ENCODE data around the gene THSD4. TPM values are rescaled to one million over a fixed set of nuclear protein-coding genes. Genes with fewer than 3 reads are reported as not detected.

THSD4 gene
- polyA plus RNA-seq, 1 donor from 2014 or later = 0.46 TPM

- no peak for TF ChIP-seq MXI1 (conservative IDR thresholded peaks at IDR 0.05; ENCODE audit: poor library complexity, severe bottlenecking)
- TF ChIP-seq TAF1 (IDR thresholded peaks at IDR 0.05; ENCODE audit: low read depth) = no peak
- no peak for TF ChIP-seq CTCF (IDR thresholded peaks at IDR 0.05; ENCODE audit: poor library complexity, severe bottlenecking)
- TF ChIP-seq POLR2AphosphoS5 (IDR thresholded peaks at IDR 0.05) = no peak
- TF ChIP-seq EP300 (conservative IDR thresholded peaks at IDR 0.05; ENCODE audit: poor library complexity, severe bottlenecking) = no peak
- TF ChIP-seq RAD21 (conservative IDR thresholded peaks at IDR 0.05) = no peak
- TF ChIP-seq REST (IDR thresholded peaks at IDR 0.05; ENCODE audit: borderline replicate concordance) = no peak
- TF ChIP-seq EZH2 (IDR thresholded peaks at IDR 0.05; ENCODE audit: borderline replicate concordance, insufficient read depth, low read length, poor library complexity, severe bottlenecking) = no peak
- no peak for TF ChIP-seq SMC3 (conservative IDR thresholded peaks at IDR 0.05; ENCODE audit: poor library complexity)
- H3K27me3 ChIP-seq (ENCODE audit: insufficient read depth, low read depth, low read length) = no peaks in the 10 kb centered on the region
- H3K27ac ChIP-seq (ENCODE audit: low read length) = no peak overlapping the region
- H2AFZ ChIP-seq (ENCODE audit: low read depth, low read length) = no peak overlapping the region
- H3K9ac ChIP-seq (ENCODE audit: low read length) = no peak overlapping the region
- no peaks in the 10 kb centered on the region for H3F3A ChIP-seq (ENCODE audit: insufficient read depth, low read length, poor library complexity, severe bottlenecking)
- no peaks in the 10 kb centered on the region for H3K36me3 ChIP-seq (ENCODE audit: insufficient read depth, low read length)
- H3K9me3 ChIP-seq (ENCODE audit: low read length) = no peaks in the 10 kb centered on the region
- no peak overlapping the region for H3K4me2 ChIP-seq (ENCODE audit: low read length)
- H3K9me2 ChIP-seq (ENCODE audit: insufficient read depth, low read length) = no peaks in the 10 kb centered on the region
- H3K4me3 ChIP-seq (ENCODE audit: low read length) = no peak overlapping the region
- H3K79me2 ChIP-seq (replicated peaks; ENCODE audit: insufficient read depth, low read length) = no peaks in the 10 kb centered on the region
- no peaks in the 10 kb centered on the region for H4K20me1 ChIP-seq (ENCODE audit: insufficient read depth)
Observed at GRCh38 chr15:71338827-71339542, 223.7 kb downstream of the THSD4 start.

GRCh38 chr15:71341811-71342550 lies 226.7 kb downstream of the THSD4 start:
- Histone ChIP-seq H3F3A (ENCODE audit: insufficient read depth, low read length, poor library complexity, severe bottlenecking) (no peaks in the 10 kb centered on the region), H3K9me2 (ENCODE audit: insufficient read depth, low read length) (no peaks in the 10 kb centered on the region), H3K36me3 (ENCODE audit: insufficient read depth, low read length) (no peaks in the 10 kb centered on the region), H3K79me2 (replicated peaks; ENCODE audit: insufficient read depth, low read length) (no peaks in the 10 kb centered on the region), H3K27ac (ENCODE audit: low read length) (no peak overlapping the region), H3K9ac (ENCODE audit: low read length) (no peak overlapping the region), H3K9me3 (ENCODE audit: low read length) (no peaks in the 10 kb centered on the region), H4K20me1 (ENCODE audit: insufficient read depth) (no peaks in the 10 kb centered on the region), H3K27me3 (ENCODE audit: insufficient read depth, low read depth, low read length) (no peaks in the 10 kb centered on the region), H2AFZ (ENCODE audit: low read depth, low read length) (no peak overlapping the region), H3K4me3 (ENCODE audit: low read length) (no peak overlapping the region), H3K4me2 (ENCODE audit: low read length) (no peak overlapping the region)
- TF ChIP-seq EP300 (conservative IDR thresholded peaks at IDR 0.05; ENCODE audit: poor library complexity, severe bottlenecking) (no peak), RAD21 (conservative IDR thresholded peaks at IDR 0.05) (no peak), REST (IDR thresholded peaks at IDR 0.05; ENCODE audit: borderline replicate concordance) (no peak), MXI1 (conservative IDR thresholded peaks at IDR 0.05; ENCODE audit: poor library complexity, severe bottlenecking) (no peak), TAF1 (IDR thresholded peaks at IDR 0.05; ENCODE audit: low read depth) (no peak), SMC3 (conservative IDR thresholded peaks at IDR 0.05; ENCODE audit: poor library complexity) (no peak), CTCF (IDR thresholded peaks at IDR 0.05; ENCODE audit: poor library complexity, severe bottlenecking) (no peak), EZH2 (IDR thresholded peaks at IDR 0.05; ENCODE audit: borderline replicate concordance, insufficient read depth, low read length, poor library complexity, severe bottlenecking) (no peak), POLR2AphosphoS5 (IDR thresholded peaks at IDR 0.05) (no peak)

All from neural cell (in vitro differentiated cells).